Endodermal cell (in vitro differentiated cells): ENCODE data around the gene SPDEF. TPM values are rescaled to one million over a fixed set of nuclear protein-coding genes. Genes with fewer than 3 reads are reported as not detected.

ENCODE experiments used
- DNase-seq: peaks from one replicate; pipeline ENCODE4 v3.0.0-alpha.2; 2017
- H3K27ac ChIP-seq: 2 replicates; pipeline ENCODE4 v1.5.1; 2013; ENCODE audit warnings: mild to moderate bottlenecking, low read depth, low read length, moderate library complexity
- H3K27me3 ChIP-seq: 2 replicates; pipeline ENCODE4 v1.6.1; 2013; ENCODE audit warnings: mild to moderate bottlenecking, low read length, moderate library complexity; ENCODE audit not compliant: insufficient read depth, control insufficient read depth, poor library complexity, severe bottlenecking
- H3K36me3 ChIP-seq: 2 replicates; pipeline ENCODE4 v1.7.0; 2013; ENCODE audit warnings: mild to moderate bottlenecking, low read length, moderate library complexity; ENCODE audit not compliant: control insufficient read depth, insufficient read depth
- H3K4me1 ChIP-seq: one replicate; pipeline ENCODE4 v1.7.0; 2013; ENCODE audit warnings: low read length; ENCODE audit not compliant: control insufficient read depth, insufficient read depth
- H3K4me3 ChIP-seq: 2 replicates; pipeline ENCODE4 v1.5.1; 2013; ENCODE audit warnings: mild to moderate bottlenecking, low read length, moderate library complexity
- H3K9ac ChIP-seq: 2 replicates; pipeline ENCODE4 v1.6.1; 2013; ENCODE audit warnings: mild to moderate bottlenecking, low read length, moderate library complexity; ENCODE audit not compliant: poor library complexity, severe bottlenecking; ENCODE audit errors: extremely low read depth
- H3K9me3 ChIP-seq: 2 replicates; pipeline ENCODE4 v1.6.1; 2013; ENCODE audit warnings: mild to moderate bottlenecking, low read length, moderate library complexity; ENCODE audit not compliant: control insufficient read depth
- H3K27ac Mint-ChIP-seq: 2 replicates; pipeline ENCODE4 v1.8.0; 2020; ENCODE audit warnings: mixed read lengths
- H3K27me3 Mint-ChIP-seq: 2 replicates; pipeline ENCODE4 v1.8.0; 2021; ENCODE audit warnings: mild to moderate bottlenecking, mixed read lengths; ENCODE audit not compliant: insufficient read depth
- H3K36me3 Mint-ChIP-seq: 2 replicates; pipeline ENCODE4 v1.8.0; 2020; ENCODE audit warnings: low read depth, mixed read lengths
- H3K4me1 Mint-ChIP-seq: 2 replicates; pipeline ENCODE4 v1.8.0; 2020; ENCODE audit warnings: mixed read lengths
- H3K4me3 Mint-ChIP-seq: 2 replicates; pipeline ENCODE4 v1.8.0; 2020; ENCODE audit warnings: mild to moderate bottlenecking, moderate library complexity, mixed read lengths
- H3K9me3 Mint-ChIP-seq: 2 replicates; pipeline ENCODE4 v1.8.0; 2020; ENCODE audit warnings: mild to moderate bottlenecking, mixed read lengths
- CTCF ChIP-seq: fragments of 200-600 bp; sonication (generic); conservative IDR thresholded peaks from 2 replicates; pipeline ENCODE4 v1.5.0; 2021; ENCODE audit warnings: antibody characterized with exemption, mild to moderate bottlenecking
- WGBS, 2 experiments: methylation state at CpG; one replicate each; pipeline versions ENCODE4 v1.1.5 to v1.1.7; 2013; ENCODE audit warnings: missing lambda C conversion rate in 2 of 2, mixed read lengths in 1 of 2; ENCODE audit not compliant: insufficient coverage in 1 of 2, insufficient read length in 1 of 2; 5-methylcytosine and 5-hydroxymethylcytosine counted together
- total RNA-seq, 2 donors: library from RNA; stranded (reverse); fragmentation: NEBNext Ultra II Directional in 1 of 2; extraction: Animal tissue kit (Norgen Biotek cat#: 25700) in 1 of 2; gene quantifications; 2 replicates in 1 of 2; 3 replicates in 1 of 2; pipeline ENCODE4 v1.2.1, GENCODE V29; 2021

SPDEF gene
- total RNA-seq, 2 donors from 2014 or later: 1.1 to 2.6 TPM

- peak; percentile 22 for DNase-seq
- Mint-ChIP-seq H3K4me3 (no peak overlapping the region), H3K36me3 (peaks cover 6% of the 10 kb centered on the region), H3K9me3 (no peaks in the 10 kb centered on the region), H3K27ac (no peak overlapping the region), H3K27me3 (no peaks in the 10 kb centered on the region), H3K4me1 (peaks cover 30% of the 10 kb centered on the region)
- H3K4me3 ChIP-seq: no peak overlapping the region
- no peak overlapping the region for H3K27ac ChIP-seq
- H3K36me3 ChIP-seq: peaks cover 4% of the 10 kb centered on the region
- peaks cover 15% of the 10 kb centered on the region for H3K4me1 ChIP-seq
- no peaks in the 10 kb centered on the region for H3K27me3 ChIP-seq
- H3K9me3 ChIP-seq: no peaks in the 10 kb centered on the region
- 90 to 100% methylated on average over 1 to 2 of the region's 2 CpGs for WGBS, 2 experiments
- TF ChIP-seq CTCF: no peak
- H3K9ac ChIP-seq: no peak overlapping the region
These were observed 29.0 kb upstream of the SPDEF start for GRCh38 chr6:34585108-34585507.

- TF ChIP-seq CTCF: peak; percentile 34
- no peak overlapping the region for H3K27ac Mint-ChIP-seq
- peaks cover 4% of the 10 kb centered on the region for H3K36me3 Mint-ChIP-seq
These were observed 28.6 kb upstream of the SPDEF start for GRCh38 chr6:34584694-34585093.

GRCh38 chr6:34583861-34584604 lies 27.9 kb upstream of the SPDEF start:
- TF ChIP-seq CTCF: no peak
- Histone ChIP-seq H3K4me1 (peaks cover 15% of the 10 kb centered on the region), H3K4me3 (no peak overlapping the region), H3K27ac (no peak overlapping the region), H3K27me3 (no peaks in the 10 kb centered on the region), H3K9ac (no peak overlapping the region), H3K36me3 (peaks cover 4% of the 10 kb centered on the region), H3K9me3 (no peaks in the 10 kb centered on the region)
- Mint-ChIP-seq H3K27me3 (no peaks in the 10 kb centered on the region), H3K9me3 (no peaks in the 10 kb centered on the region), H3K36me3 (peaks cover 4% of the 10 kb centered on the region), H3K4me3 (no peak overlapping the region), H3K27ac (no peak overlapping the region), H3K4me1 (peaks cover 23% of the 10 kb centered on the region)
- peak; percentile 47 for DNase-seq
- WGBS, 2 experiments: 57 to 73% methylated on average over 3 to 5 of the region's 5 CpGs

More at GRCh38 chr6:34584694-34585093, 28.6 kb upstream of the SPDEF start:
- no peak overlapping the region for H3K9ac ChIP-seq
- H3K36me3 ChIP-seq: peaks cover 4% of the 10 kb centered on the region
- H3K27ac ChIP-seq: no peak overlapping the region
- H3K9me3 Mint-ChIP-seq: no peaks in the 10 kb centered on the region
- H3K27me3 Mint-ChIP-seq: no peaks in the 10 kb centered on the region
- no peak overlapping the region for H3K4me3 Mint-ChIP-seq
- WGBS, 2 experiments: 94% methylated on average over 5 to 9 of the region's 9 CpGs
- peaks cover 28% of the 10 kb centered on the region for H3K4me1 Mint-ChIP-seq
- H3K27me3 ChIP-seq: no peaks in the 10 kb centered on the region
- no peaks in the 10 kb centered on the region for H3K9me3 ChIP-seq
- peak; percentile 40 for DNase-seq
- H3K4me1 ChIP-seq: peaks cover 15% of the 10 kb centered on the region
- H3K4me3 ChIP-seq: no peak overlapping the region
